Stimulated activated effector memory CD8-positive, alpha-beta T cell treated with anti-CD3 and anti-CD28 coated beads, Interleukin-12 subunit alpha, Interleukin-12 subunit beta, amount 100 ng/mL, for 72 hours (primary cell): ENCODE results near the gene DHRS4L2.
"Not testable (repeated sequence)": the region's sequence is repeated elsewhere in the genome, so short reads cannot be mapped to it uniquely, and the experiment has no call there.

Experiments used
- ATAC-seq: fragments of 150-1000 bp; cut with Tn5 transposase; 2 replicates; pipeline ENCODE4 v1.10.0; 2021
- DNase-seq, 2 donors: peaks; one replicate each; pipeline ENCODE4 v3.0.0; 2021 to 2022; ENCODE audit warnings: low spot score in 2 of 2
- H3K27ac Mint-ChIP-seq: one replicate; pipeline ENCODE4 v1.8.0; 2022; ENCODE audit warnings: mild to moderate bottlenecking, mixed read lengths
- H3K36me3 Mint-ChIP-seq: one replicate; pipeline ENCODE4 v1.8.0; 2022; ENCODE audit warnings: mild to moderate bottlenecking, mixed read lengths
- H3K4me1 Mint-ChIP-seq: one replicate; pipeline ENCODE4 v1.8.0; 2022; ENCODE audit warnings: mixed read lengths
- H3K4me3 Mint-ChIP-seq: one replicate; pipeline ENCODE4 v1.8.0; 2022; ENCODE audit warnings: mild to moderate bottlenecking, mixed read lengths
- H3K9me3 Mint-ChIP-seq: one replicate; pipeline ENCODE4 v1.8.0; 2022; ENCODE audit warnings: mixed read lengths

Gene DHRS4L2

DNA sequence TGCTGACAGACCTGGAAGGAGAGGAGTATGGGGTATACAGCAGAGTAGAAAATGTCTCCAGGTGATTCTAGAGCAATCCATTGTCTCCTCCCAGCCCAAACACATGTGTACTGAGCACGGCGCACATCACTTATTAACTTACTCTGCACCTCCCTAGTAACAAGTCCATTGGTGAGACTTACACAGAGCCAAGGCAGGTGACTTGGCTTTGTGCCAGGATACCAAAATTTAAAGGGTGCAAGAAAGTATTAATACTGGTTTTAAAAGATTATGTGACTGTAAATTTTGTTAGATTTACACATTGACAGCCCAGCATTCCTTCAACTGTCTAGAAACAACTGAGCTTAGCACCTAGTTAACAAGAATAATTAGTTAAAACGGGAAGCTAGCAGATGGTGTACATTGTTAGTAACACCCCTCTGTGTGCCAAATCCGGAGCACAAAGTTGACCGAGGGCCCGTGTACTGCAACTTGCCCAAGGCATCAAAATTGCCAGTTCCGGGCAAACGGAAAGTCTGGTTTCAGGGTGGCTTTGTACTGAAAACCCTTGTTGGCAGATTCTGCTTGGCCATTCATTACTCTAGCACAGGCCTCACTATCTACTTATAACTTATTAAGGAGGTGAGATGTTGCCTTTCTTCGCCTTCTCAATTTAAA, 30.7 kb upstream of the DHRS4L2 start:
- not testable (repeated sequence) for ATAC-seq, H3K4me3 Mint-ChIP-seq, H3K9me3 Mint-ChIP-seq, H3K27ac Mint-ChIP-seq, DNase-seq
- Mint-ChIP-seq H3K4me1 (peaks cover 13% of the 10 kb centered on the region), H3K36me3 (peaks cover 18% of the 10 kb centered on the region)

DNA sequence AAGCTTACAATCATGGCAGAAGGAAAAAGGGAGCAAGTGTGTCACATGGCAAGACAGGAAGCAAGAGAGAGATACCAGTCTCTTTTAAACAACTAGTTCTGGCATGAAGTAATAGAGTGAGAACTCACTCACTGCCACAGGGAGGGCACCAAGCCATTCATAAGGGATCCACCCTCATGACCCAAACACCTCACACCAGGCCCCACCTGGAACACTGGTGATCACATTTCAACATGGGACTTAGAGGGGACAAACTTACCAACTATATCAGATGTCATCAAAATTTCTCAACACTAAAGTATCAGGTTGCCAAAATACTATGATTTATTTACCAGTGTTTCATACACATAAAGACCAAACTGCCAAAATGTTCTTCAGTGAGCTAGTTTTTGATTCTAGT, 27.8 kb upstream of the DHRS4L2 start:
- H3K4me1 Mint-ChIP-seq, H3K4me3 Mint-ChIP-seq, ATAC-seq, DNase-seq, H3K9me3 Mint-ChIP-seq, H3K36me3 Mint-ChIP-seq, H3K27ac Mint-ChIP-seq: not testable (repeated sequence)

DNA sequence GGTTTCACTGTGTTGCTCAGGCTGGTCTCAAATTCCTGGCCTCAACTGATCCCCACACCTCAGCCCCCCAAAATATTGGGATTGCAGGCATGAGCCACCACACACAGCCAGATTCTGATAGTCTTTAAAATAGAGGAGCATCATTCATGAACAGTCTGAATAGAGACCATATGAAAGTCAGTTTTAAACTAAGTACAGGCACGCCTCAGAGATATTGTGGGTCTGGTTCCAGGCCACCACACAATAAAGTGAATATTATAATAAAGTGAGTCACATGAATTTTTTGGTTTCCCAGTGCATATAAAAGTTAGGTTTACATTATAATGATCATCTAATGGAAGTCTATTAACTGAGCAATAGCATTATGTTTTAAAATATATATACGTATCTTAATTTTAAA, 27.0 kb upstream of the DHRS4L2 start:
- not testable (repeated sequence) for H3K4me3 Mint-ChIP-seq, H3K27ac Mint-ChIP-seq, H3K4me1 Mint-ChIP-seq, H3K9me3 Mint-ChIP-seq, H3K36me3 Mint-ChIP-seq, ATAC-seq, DNase-seq

DNA sequence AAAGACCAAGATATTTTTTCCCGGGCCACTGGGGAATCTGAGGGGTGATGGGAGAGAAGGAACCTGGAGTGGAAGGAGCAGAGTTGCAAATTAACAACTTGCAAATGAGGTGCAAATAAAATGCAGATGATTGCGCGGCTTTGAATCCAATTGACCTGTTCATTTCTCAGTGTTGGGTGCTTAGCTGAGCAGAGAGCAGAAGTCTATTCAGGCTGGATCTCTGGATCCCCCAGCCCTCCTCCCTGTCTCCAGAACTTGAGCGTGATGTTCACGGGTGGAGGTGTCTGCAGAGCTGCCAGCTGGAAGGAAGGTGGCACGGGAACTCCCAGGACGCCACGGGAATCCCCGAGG, 19.6 kb upstream of the DHRS4L2 start:
- not testable (repeated sequence) for DNase-seq, H3K36me3 Mint-ChIP-seq, H3K4me3 Mint-ChIP-seq, H3K4me1 Mint-ChIP-seq, H3K27ac Mint-ChIP-seq, H3K9me3 Mint-ChIP-seq, ATAC-seq

- ATAC-seq: peak; percentile 95
- not testable (repeated sequence) for H3K9me3 Mint-ChIP-seq, H3K36me3 Mint-ChIP-seq, H3K4me1 Mint-ChIP-seq, H3K27ac Mint-ChIP-seq, H3K4me3 Mint-ChIP-seq
- DNase-seq: peak; percentile 43 to 75
Measured at GRCh38 chr14:23969481-23970282, 19.0 kb upstream of the DHRS4L2 start.

DNA sequence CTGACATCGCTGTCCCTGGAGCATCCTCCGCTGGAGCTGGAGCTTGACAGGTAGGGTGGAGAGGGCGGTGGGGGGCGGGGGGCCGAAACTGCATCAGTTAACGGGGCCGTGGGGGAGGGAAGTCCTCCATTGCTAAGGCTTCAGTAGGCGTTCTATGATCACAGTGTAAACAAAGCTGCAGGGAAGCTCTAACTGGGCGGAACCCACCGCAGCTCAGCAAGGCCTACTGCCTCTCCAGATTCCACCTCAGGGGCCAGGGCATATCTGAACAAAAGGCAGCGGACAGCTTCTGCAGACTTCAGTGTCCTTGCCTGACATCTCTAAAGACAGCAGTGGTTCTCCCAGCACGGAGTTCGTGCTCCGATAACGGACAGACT, 18.5 kb upstream of the DHRS4L2 start:
- not testable (repeated sequence) for H3K9me3 Mint-ChIP-seq, DNase-seq, H3K36me3 Mint-ChIP-seq, H3K4me3 Mint-ChIP-seq, H3K27ac Mint-ChIP-seq, H3K4me1 Mint-ChIP-seq
- peak; percentile 14 for ATAC-seq

GRCh38 chr14:23973178-23973577, 15.6 kb upstream of the DHRS4L2 start:
- not testable (repeated sequence) for H3K36me3 Mint-ChIP-seq, DNase-seq, ATAC-seq, H3K9me3 Mint-ChIP-seq, H3K27ac Mint-ChIP-seq, H3K4me3 Mint-ChIP-seq, H3K4me1 Mint-ChIP-seq

- not testable (repeated sequence) for H3K9me3 Mint-ChIP-seq, H3K4me1 Mint-ChIP-seq, DNase-seq, H3K4me3 Mint-ChIP-seq, ATAC-seq, H3K36me3 Mint-ChIP-seq
- H3K27ac Mint-ChIP-seq: peak overlapping the region; percentile 46
Measured at GRCh38 chr14:23974041-23974440, 14.7 kb upstream of the DHRS4L2 start.

DNA sequence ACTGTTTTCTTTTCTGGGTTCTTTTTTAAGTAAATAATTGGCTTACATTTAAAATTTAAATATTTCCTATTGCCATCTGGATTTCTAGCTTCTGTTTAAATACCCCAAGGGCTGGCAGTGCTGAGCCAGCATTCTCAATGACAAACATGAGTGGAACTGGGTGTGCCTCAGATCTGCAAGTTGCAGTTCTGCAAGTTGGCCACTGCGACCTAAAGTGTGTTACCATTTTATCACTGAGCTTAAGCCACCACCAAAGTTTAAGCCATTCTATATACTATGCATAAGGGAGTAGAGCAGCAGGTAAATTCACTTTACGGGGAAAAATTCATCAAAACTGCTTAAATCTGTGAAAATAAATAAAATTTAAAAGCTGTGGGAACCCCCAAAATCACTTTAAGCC, 11.5 kb upstream of the DHRS4L2 start:
- H3K4me1 Mint-ChIP-seq, DNase-seq, H3K9me3 Mint-ChIP-seq, H3K4me3 Mint-ChIP-seq, H3K27ac Mint-ChIP-seq, H3K36me3 Mint-ChIP-seq: not testable (repeated sequence)
- peak; percentile 75 for ATAC-seq

- not testable (repeated sequence) for H3K36me3 Mint-ChIP-seq, H3K4me1 Mint-ChIP-seq, H3K27ac Mint-ChIP-seq, DNase-seq, H3K4me3 Mint-ChIP-seq, ATAC-seq, H3K9me3 Mint-ChIP-seq
Measured at GRCh38 chr14:23981951-23982813, 6.5 kb upstream of the DHRS4L2 start.

DNA sequence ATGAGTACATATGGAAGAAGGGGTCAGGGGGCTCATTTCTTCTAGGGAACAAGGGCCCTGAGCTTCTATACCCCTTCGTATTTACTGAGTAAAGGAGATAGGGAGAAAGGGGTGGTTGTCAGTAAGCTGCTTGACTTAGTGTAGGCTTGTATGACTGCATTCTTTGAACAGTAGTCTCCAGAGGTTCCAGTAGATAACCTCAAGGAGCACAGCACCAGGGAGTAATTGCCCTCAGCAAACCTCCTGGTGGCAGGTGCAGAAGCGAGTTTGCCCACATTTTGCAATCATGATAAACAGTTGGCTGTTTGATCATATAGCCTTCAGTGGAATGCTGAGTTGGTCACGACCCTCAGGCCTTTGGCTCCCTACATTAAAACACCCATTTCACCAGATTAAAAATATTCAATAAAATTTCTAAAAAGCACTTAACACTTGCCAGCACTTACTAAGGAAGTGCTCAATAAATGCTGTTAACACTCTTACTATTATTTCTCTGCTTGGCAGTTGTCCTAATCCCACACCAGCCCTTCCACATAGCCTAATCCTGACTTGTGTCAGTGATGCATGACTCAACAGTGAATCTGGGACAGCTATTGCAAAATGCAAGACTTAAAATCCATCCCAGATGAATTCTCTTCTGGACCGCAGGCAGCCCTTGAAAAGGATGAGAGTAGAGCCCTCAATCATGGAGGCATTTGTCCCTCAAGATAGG, 3.7 kb upstream of the DHRS4L2 start:
- DNase-seq (no peak), ATAC-seq (no peak)
- no peaks in the 10 kb centered on the region for H3K9me3 Mint-ChIP-seq
- H3K36me3 Mint-ChIP-seq: peaks cover 6% of the 10 kb centered on the region
- H3K4me1 Mint-ChIP-seq: peaks cover 18% of the 10 kb centered on the region
- H3K4me3 Mint-ChIP-seq: no peak overlapping the region
- H3K27ac Mint-ChIP-seq: no peak overlapping the region

- H3K36me3 Mint-ChIP-seq, DNase-seq, H3K9me3 Mint-ChIP-seq: not testable (repeated sequence)
- peak overlapping the region; percentile 91 for H3K27ac Mint-ChIP-seq
- peaks cover 24% of the 10 kb centered on the region for H3K4me1 Mint-ChIP-seq
- peak overlapping the region; percentile 83 for H3K4me3 Mint-ChIP-seq
- ATAC-seq: peak; percentile 2
Measured at GRCh38 chr14:23988223-23988606, 514 bp upstream of the DHRS4L2 start.

GRCh38 chr14:23989734-23990445, 1.2 kb downstream of the DHRS4L2 start:
- Mint-ChIP-seq H3K4me1 (peaks cover 24% of the 10 kb centered on the region), H3K4me3 (peak overlapping the region; percentile 83), H3K27ac (peak overlapping the region; percentile 91)
- not testable (repeated sequence) for H3K36me3 Mint-ChIP-seq, DNase-seq, H3K9me3 Mint-ChIP-seq
- ATAC-seq: peak; percentile 78

- not testable (repeated sequence) for H3K9me3 Mint-ChIP-seq, ATAC-seq, H3K36me3 Mint-ChIP-seq, DNase-seq, H3K27ac Mint-ChIP-seq, H3K4me3 Mint-ChIP-seq
- H3K4me1 Mint-ChIP-seq: peaks cover 24% of the 10 kb centered on the region
Measured at GRCh38 chr14:23990961-23991360, 2.2 kb downstream of the DHRS4L2 start.
